OCI-M1 (cell line): ENCODE data around the gene WDR88.
"Not testable (repeated sequence)": the region's sequence is repeated elsewhere in the genome, so short reads cannot be mapped to it uniquely, and the experiment has no call there.

Source experiments
- DNase-seq: peaks from one replicate; lab custom pipeline; 2025; lab: John Stamatoyannopoulos, UW

WDR88 gene

GRCh38 chr19:33198169-33198568, 66.3 kb downstream of the WDR88 start:
- no peak for DNase-seq

- DNase-seq: no peak
These were observed 67.7 kb downstream of the WDR88 start for GRCh38 chr19:33199441-33200265.

- DNase-seq: no peak
These were observed 69.6 kb downstream of the WDR88 start for GRCh38 chr19:33201473-33201872.

GRCh38 chr19:33201886-33202545, 70.1 kb downstream of the WDR88 start:
- DNase-seq: no peak

- DNase-seq: no peak
These were observed 70.9 kb downstream of the WDR88 start for GRCh38 chr19:33202546-33203507.

- no peak for DNase-seq
These were observed 71.6 kb downstream of the WDR88 start for GRCh38 chr19:33203529-33203928.

GRCh38 chr19:33204136-33204973, 72.4 kb downstream of the WDR88 start:
- no peak for DNase-seq

GRCh38 chr19:33205110-33205509, 73.2 kb downstream of the WDR88 start:
- DNase-seq: no peak

GRCh38 chr19:33205531-33206260, 73.8 kb downstream of the WDR88 start:
- DNase-seq: no peak

- no peak for DNase-seq
These were observed 74.5 kb downstream of the WDR88 start for GRCh38 chr19:33206261-33207039.

GRCh38 chr19:33207040-33207620, 75.2 kb downstream of the WDR88 start:
- DNase-seq: no peak

GRCh38 chr19:33207903-33208302, 76.0 kb downstream of the WDR88 start:
- no peak for DNase-seq

GRCh38 chr19:33208371-33208895, 76.5 kb downstream of the WDR88 start:
- DNase-seq: no peak

- no peak for DNase-seq
These were observed 77.3 kb downstream of the WDR88 start for GRCh38 chr19:33208904-33209849.

- DNase-seq: not testable (repeated sequence)
These were observed 77.9 kb downstream of the WDR88 start for GRCh38 chr19:33209850-33210230.

GRCh38 chr19:33210266-33210940, 78.5 kb downstream of the WDR88 start:
- DNase-seq: no peak

- no peak for DNase-seq
These were observed 80.0 kb downstream of the WDR88 start for GRCh38 chr19:33211794-33212435.
